ENCODE results near the gene GMEB2.
"Not testable (repeated sequence)": the region's sequence is repeated elsewhere in the genome, so short reads cannot be mapped to it uniquely, and the experiment has no call there.

GMEB2 gene

GRCh38 chr20:63587256-63587655, 39.6 kb downstream of the GMEB2 start:
- no peak for DNase-seq

- DNase-seq, result no peak
Observed at GRCh38 chr20:63586797-63587196, 40.1 kb downstream of the GMEB2 start.

GRCh38 chr20:63585616-63586565, 41.0 kb downstream of the GMEB2 start:
- no peak for DNase-seq

- no peak for DNase-seq
Observed at GRCh38 chr20:63582382-63583063, 44.4 kb downstream of the GMEB2 start.

GRCh38 chr20:63580796-63581461, 46.0 kb downstream of the GMEB2 start:
- peak; percentile 36 to 57 for DNase-seq

- DNase-seq, result no peak
Observed at GRCh38 chr20:63579017-63579694, 47.7 kb downstream of the GMEB2 start.

DNA sequence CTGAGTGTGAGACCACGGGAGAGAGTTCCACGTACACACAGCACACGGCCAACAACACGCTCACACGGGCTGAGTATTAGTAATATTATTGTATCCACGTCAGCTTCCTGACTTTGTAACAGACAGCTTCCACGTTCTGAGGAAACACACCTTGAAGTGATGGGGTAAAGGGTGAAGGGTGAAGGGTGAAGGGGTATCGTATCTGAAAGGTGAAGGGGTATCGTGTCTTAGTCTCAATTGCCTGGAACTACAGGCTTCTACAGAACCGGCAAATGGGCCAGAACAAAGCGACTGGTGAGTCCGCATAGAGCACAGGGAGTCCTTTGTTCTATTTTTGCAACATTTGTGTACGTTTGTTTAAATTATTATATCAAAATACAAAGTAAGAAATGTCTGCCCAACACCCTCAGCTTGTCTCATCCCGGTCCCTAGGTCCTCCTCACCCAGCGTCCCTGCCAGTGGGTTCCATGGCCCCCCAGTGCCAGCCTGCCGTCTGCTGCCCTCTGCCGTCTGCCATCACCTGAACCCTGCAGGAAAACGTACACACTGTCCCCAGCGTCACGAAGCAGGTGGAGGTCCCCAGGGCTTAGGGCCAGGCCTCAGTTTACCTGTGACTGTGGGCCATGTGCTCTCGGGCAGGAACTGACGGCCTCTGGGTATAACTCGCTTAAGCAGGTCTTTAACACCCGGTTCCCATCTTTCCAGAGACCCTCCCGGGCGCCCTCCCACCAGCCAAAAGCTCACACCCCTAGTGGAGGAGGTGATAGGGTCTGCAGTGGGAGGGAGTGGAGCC, 48.5 kb downstream of the GMEB2 start:
- no peak for DNase-seq

DNA sequence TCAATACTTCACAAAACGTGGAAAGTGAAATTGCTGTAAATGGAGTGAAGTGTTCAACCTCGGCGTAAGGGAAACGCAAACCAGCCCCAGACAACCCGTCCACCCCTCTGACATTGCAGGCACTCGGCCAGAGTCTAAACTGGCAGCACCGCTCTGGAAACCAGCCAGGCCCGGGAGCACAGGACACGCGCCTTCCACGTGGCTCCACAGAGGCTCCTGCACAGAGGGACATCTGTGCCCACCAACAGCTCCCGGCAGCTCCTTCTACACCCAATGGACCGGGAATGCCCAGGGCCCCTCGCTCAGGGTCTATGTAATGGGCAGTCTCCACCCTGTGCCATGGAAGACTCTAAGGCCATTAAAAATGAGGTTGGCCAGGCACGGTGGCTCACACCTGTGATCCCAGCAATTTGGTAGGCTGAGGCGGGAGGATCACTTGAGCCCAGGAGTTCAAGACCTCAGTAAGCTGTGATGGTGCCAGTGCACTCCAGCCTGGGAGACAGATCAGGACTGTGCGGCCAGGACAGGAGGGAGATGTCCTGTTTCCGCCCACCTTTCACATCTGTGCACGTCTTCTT, 49.5 kb downstream of the GMEB2 start:
- DNase-seq, result no peak

DNA sequence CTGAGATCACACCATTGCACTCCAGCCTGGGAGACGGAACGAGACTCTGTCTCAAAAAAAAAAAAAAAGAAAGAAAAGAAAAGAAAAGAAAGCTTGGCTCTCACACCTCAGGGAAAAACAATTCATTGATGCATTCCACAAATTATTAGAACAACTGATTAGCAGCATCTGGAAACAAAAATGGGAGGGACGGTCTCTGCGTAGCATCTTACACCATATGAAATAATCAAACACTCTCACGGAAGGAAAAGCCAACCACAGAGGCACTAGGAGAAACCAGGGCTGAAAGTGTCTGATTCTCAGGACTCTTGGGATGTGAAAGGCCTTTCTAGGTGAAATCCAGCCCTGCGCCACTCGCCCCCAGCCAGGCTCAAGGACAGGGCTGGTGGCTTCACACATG, 50.6 kb downstream of the GMEB2 start:
- DNase-seq, result no peak

GRCh38 chr20:63574829-63575743, 51.8 kb downstream of the GMEB2 start:
- DNase-seq, result no peak

- peak; percentile 29 to 33 for DNase-seq
Observed at GRCh38 chr20:63574156-63574828, 52.6 kb downstream of the GMEB2 start, which contains the start of gene HELZ2. HELZ2 (minus strand) TSS chr20:63574239; CDS start chr20:63572385, 1,854 bp downstream.

GRCh38 chr20:63573647-63574131, 53.2 kb downstream of the GMEB2 start:
- DNase-seq, result no peak

GRCh38 chr20:63572788-63573646, 53.9 kb downstream of the GMEB2 start:
- DNase-seq, result no peak

DNA sequence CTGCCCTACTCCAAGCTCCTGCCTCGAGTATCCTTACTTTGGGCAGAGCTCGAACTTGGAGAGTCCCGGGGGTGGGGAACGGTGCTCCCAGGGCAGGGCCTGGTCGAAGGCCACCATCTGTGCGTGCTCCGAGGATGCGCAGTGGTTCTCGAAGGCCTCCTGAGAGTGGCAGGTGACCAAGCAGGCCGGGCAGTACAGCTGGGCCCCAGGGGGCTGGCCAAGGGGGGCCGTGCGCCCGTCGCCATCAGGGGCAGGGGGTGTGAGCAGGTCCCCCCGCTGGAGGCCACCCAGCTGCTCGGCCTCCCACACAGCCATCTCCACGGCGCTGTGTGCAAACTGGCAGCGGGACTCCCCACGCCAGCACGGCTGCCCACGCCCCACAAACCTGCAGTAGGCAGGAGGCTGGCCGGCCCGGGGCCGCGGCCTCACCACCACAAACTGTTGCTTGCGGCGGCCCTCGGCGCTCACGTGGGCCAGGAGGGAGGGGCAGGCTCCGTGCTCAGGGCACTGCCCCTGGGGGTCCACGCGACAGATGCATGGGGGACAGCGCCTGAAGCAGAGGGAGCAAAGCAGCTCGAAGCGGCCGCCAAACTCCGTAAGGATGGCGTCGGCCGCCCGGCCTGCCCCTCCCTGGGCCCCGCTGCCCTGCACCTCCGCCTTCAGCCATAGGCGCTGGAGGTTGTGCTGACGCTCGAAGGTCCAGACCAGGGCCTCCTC, 54.7 kb downstream of the GMEB2 start:
- no peak for DNase-seq

- not testable (repeated sequence) for DNase-seq
Observed at GRCh38 chr20:63571087-63571478, 55.8 kb downstream of the GMEB2 start.

GRCh38 chr20:63570281-63571086, 56.4 kb downstream of the GMEB2 start:
- DNase-seq, result no peak
